ENCODE results near the gene ASPDH. TPM values are rescaled to one million over a fixed set of nuclear protein-coding genes. Genes with fewer than 3 reads are reported as not detected.

ASPDH gene
- total RNA-seq, 1 experiment from 2014 or later, result not detected

DNA sequence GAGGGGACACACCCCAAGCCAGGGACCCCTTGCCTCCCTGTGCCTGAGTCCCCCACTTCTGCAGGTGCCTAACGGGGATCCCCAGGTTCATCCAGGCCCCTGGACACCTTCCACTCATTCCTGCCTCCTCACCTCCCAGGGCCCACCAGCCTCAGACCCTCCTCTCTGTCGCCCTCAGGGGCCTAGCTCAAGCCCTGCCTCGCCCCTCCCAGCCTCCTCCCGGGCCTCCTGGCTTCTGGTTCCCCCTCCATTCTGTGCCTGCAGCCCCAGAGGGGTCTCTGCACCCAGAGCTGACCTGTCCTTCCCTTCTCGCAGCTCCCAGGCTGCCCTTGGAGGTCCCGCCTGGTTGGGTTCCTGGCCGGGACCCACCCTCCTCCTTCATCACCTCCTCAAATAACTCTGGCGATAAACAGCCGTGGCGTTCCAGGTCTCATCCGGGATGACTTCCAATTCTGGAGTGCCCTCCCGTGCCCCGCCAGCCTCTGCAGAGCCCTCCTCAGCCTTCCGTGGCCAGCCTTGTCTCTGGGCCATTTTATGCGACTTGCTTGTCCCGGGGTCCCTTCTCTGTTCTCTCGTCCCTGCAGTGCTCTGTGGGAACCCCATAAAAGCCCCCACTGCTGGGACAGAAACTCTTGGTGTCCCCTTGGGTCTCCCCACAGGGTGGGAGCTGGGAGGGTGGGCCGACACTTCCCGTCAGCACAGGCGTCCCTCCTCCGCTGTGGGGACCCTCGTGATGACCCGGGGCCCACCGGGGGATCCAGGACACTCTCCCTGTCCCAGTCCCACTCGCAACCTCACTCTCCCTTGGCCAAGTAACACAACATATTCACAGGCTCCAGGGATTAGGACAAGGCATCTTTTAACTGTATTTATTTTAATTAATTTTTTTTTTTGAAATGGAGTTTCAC lies 11.9 kb downstream of the ASPDH start:
- no peak for DNase-seq (ENCODE audit: low spot score)
- in situ Hi-C loops (cut with HindIII; ENCODE audit: low sequenced_read_pairs), result no loop called here

DNA sequence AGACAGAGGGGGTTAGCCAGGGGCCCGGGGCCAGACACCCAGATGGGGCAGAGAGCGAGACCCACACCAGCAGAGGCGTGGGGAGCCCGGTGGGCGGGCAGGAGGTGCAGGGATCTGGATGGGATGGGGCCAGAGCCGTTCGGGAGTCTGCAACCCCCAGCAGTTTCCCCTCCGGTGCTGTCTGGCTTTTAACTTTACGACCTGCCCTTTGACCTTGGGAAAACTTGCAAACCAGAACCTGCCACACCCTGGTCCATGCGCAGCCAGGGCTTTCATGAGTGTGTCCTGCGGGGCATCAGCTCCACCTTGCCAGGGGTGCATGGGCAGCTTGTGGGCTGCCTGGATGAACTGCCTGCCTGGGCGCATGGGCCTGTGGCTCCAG lies 12.5 kb downstream of the ASPDH start:
- no peak for DNase-seq (ENCODE audit: low spot score)
- in situ Hi-C loops (cut with HindIII; ENCODE audit: low sequenced_read_pairs), result no loop called here

DNA sequence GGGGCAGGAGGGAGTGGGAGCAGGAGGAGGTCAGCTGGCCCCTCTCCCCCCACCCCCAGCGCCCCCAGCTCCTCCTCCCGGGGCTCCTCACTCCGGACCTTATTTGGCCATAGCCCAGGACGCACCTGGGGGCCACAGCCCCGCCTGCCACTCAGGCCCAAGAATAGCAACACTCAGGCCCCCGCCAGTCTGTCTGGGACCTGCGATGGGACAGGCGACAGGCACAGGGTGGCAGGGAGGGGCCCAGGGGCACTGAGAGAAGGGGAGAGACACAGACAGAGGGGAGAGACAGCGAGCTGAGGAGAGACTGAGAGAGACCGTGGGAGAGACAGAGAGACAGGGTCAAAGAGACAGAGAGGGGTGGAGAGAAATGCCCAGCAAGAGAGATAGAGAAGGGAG lies 13.0 kb downstream of the ASPDH start:
- no peak for DNase-seq (ENCODE audit: low spot score)
- in situ Hi-C loops (cut with HindIII; ENCODE audit: low sequenced_read_pairs), result no loop called here

DNA sequence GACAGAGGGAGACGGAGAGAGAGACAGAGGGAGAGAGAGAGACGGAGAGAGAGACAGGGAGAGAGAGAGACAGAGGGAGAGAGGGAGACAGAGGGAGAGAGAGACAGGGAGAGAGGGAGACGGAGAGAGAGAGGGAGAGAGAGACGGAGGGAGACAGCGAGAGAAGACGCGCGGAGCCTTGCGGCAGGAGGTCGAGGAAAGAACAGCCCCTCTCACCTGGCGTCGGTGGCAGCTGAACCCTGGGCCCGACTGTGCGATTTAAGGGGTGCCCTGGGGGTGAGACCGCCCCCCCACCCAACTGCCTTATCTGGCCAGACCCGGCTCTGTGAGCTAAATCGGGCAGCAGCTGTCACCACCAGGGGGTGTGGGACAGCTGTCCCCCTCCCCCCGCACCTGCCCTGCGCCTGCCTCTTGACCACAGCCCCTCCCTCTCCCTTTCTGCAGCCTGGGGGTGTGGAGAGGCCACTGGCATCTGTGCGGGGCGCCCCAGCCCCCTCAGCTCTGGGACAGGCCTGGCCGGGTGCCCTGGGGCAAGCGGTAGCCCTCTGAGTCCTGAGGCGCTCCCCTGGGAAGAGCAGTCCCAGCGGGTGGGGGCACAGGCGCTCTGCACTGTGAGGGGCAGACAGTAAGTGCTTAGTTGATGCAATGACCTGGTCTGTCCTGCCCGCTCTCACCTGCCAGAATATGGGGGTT lies 13.5 kb downstream of the ASPDH start:
- in situ Hi-C loops (cut with HindIII; ENCODE audit: low sequenced_read_pairs), result no loop called here
- DNase-seq (ENCODE audit: low spot score), result no peak

DNA sequence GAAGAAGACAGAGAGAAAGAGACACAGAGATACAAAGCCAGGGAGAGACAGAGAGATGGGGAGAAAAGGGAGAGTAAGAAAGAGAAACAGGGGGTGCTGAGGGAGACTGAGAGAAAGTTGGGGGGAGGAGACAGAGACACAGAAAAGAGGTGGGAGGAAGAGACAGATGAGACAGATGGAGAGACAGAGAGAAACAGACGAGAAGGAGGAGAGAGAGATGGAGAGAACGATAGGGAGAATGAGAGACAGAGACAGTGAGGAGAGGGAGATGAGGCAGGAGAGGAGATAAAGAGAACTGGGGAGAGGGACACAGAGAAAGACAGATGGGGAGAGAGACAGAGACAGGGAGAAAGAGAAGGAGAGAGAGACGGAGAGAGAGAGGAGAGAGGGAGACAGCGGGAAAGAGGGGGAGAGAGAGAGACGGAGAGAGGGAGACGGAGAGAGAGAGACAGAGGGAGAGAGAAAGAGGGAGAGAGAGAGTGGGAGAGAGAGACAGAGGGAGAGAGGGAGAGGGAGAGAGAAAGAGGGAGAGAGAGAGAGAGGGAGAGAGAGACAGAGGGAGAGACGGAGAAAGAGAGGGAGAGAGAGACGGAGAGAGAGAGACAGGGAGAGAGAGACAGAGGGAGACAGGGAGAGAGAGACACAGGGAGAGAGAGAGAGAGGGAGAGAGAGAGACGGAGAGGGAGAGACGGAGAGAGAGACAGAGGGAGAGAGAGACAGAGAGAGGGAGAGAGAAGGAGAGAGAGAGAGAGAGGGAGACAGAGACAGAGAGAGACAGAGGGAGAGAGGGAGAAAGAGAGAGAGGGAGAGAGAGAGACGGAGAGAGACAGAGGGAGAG lies 15.3 kb downstream of the ASPDH start:
- DNase-seq (ENCODE audit: low spot score), result no peak
- in situ Hi-C loops (cut with HindIII; ENCODE audit: low sequenced_read_pairs), result no loop called here

DNA sequence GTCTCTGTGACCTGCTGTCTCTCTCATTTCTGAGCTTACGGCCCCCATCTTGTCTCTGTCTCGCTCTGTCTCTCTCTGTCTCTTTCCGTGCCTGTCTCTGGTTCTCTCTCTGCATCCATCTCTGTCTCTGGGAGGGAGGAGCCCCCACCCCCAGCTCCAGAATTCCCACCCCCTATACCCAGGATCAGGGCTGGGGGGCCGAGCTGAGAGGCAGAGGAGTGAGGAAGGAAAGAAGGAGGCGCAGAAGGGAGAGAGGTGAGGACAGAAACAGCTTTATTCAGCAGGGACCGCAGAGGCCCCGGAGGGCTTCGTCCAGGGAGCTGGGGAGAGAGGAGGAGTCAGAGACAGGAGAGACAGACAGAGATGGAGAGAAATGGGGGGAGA lies 16.7 kb downstream of the ASPDH start:
- DNase-seq (ENCODE audit: low spot score), result no peak
- in situ Hi-C loops (cut with HindIII; ENCODE audit: low sequenced_read_pairs), result no loop called here

DNA sequence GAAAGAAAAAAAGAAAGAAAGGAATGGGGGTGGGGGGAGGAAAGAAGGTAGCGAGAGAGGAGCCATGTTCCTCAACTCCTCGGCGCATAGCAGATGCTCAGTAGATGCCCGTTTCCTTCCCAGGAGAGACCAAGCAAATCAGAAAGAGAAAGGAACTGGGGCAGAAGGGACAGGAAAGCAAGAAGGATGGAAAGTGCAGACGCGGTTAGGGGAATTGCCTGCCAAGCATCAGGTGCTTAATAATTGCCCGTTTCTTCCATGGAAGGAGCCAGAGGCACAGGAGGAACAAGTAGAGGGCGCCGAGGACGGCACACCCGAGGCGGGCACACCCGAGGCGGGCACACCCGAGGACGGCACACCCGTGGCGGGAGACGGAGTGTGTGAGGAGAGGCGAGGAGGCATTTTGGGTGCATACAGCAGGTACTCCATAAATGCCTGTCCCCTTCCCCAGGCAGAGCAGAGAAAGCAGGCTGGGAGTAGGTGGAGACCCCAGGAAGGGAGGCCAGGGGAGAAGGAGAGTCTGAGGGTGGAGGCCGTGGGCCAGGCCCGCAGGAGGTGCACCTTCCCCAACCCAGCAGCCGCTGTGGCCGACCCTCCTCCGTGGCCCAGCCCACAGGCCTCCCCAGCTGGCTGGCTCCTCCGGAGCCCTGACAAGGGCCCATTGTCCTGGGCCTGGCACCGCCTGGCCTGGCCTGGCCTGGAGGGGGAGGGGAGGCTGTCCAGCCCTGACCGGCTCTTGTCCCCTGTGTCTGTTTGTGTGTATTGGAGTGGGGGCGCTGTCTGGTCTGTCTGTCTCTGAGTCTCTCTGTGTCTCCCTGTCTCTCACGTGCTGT lies 17.3 kb downstream of the ASPDH start:
- peak; percentile 34 for DNase-seq (ENCODE audit: low spot score)
- in situ Hi-C loops (cut with HindIII; ENCODE audit: low sequenced_read_pairs), result no loop called here

DNA sequence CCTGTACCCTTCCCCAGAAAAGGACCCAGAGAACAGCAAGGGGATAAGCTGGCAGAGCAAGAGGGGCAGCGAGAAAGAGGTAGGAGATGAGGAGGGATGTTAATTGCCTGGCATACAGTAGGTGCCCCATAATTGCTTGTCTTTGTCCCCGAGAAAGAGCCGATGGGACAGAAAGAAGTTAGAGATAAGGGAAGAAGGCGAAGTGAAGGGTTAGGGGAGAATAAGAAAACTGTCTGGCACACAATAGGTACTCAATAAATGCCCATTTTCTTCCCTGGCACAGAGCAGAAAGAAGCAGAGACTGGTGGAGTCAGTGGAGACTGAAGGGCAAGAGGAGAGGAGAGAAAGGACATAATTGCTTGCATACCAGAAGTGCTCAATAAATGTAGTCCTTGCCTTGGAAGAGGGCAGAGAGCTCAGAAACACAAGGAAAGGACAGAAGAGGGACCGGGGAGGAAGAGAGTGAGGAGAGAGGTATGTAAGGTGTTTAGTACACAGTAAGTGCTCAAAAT lies 18.6 kb downstream of the ASPDH start:
- in situ Hi-C loops (cut with HindIII; ENCODE audit: low sequenced_read_pairs), result no loop called here
- DNase-seq (ENCODE audit: low spot score), result no peak

DNA sequence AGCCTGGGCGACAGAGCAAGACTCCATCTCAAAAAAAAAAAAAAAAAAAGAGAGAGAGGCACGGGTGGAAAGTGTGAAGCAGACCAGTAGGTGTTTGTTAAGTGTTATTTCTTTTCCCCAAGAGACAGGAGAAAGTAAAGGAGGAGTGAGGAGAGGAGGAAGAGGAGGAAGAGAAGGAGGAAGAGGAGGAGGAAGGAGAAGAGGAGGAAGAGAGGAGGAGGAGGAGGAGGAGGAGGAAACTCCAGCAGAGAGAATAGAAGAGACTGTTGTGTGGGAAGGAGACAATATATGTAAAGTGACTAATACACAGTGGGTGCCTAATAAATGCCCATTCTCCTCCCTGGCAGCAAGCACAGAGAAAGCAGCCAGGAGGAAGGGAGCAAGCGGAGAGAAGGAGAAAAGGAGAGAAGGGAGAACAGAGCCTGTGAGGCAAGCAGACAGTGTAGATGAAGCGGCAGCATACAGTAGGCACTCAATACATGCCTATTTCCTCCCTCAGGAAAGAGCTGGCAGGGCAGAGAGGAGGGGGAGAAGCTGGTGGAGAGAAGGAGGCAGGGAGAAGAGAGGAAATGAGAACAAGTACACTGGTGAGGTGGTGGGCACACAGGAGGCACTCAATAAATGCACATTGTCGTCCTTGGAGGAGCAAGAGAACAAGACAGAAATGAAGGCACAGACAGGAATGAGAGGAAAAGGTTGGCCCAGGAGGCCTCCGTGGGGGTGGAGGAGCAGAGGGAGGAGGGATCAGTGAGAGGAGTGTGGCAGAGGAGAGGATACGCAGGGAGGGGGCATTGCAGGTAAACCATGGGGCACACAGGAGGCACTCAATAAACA lies 19.3 kb downstream of the ASPDH start:
- in situ Hi-C loops (cut with HindIII; ENCODE audit: low sequenced_read_pairs), result no loop called here
- DNase-seq (ENCODE audit: low spot score), result no peak

DNA sequence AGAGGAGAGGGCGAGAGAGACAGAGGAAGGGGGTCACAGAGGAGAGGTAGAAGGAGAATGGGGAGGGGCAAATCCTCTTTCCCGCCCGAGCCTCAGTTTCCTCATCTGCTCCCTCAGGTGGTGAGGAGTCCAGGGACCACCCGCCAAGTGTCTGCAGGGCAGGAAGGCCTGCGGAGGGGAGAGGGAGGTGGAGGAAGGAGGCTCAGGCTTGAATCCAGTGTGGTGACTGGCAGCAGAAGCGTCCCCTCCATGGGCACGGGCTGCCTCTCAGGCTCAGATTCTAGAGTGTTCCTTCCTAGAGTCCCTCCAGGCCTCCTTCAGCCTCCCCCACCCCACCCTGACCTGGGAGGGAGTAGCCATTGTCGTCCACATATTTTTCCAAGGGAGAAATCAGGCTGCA lies 20.5 kb downstream of the ASPDH start:
- in situ Hi-C loops (cut with HindIII; ENCODE audit: low sequenced_read_pairs), result no loop called here
- DNase-seq (ENCODE audit: low spot score), result no peak

DNA sequence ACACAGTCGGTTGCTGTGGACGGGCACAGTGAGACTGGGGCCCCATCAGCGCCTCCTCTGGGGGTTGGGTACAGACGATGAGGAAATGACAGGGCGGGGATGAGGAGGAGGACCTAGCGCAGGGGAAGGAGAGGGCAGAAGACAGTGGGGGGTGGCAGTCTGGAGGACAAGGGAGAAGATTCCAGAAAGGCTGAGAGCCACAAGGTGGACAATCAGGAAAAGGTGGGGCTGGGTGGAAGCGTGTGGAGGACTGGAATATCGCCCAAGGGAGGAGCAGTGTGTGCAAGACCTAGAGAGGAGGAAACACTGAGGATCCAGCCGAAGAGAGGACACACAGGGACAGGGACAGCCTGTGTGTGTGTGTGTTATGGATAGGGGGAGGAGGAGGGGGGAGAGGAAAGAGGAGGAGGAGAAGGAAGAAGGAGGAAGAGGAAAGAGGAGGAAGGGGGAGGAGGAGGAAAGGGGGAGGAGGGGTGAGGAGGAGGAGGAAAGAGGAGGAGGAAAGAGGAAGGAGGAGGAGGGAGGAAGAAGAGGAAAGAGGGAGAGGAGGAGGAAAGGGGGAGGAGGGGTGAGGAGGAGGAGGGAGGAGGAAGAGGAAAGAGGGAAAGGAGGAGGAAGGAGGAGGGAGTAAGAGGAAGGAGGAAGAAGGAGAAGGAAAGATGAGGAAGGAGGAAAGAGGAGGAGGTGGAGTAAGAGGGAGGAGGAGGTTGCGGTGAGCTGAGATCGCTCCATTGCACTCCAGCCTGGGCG lies 21.2 kb downstream of the ASPDH start:
- no peak for DNase-seq (ENCODE audit: low spot score)

DNA sequence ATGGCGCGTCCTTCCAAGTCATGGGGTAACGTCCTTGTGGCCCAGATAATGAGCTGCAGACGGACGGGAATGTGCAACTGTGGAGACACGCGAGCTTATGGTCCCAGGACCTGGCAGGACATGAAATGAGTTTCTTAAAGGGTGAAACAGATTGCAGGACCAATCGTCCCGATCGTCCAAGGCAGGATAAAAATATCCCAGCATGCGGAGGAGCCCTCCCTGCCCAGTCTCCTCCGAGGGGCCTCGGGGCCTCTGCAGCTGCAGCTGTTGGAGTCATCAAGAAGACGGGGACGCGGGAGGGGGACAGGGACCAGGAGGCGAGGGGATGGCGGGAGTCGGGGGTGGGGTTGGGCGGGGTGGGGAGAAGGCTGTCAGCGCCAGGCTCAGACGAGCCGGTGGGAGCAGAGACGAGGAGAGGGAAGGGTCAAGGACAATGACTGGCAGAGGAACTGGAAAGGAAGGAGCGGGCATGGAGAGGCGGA lies 22.7 kb downstream of the ASPDH start:
- no peak for DNase-seq (ENCODE audit: low spot score)

More for the DNA sequence above, 21.2 kb downstream of the ASPDH start:
- in situ Hi-C loops (cut with HindIII; ENCODE audit: low sequenced_read_pairs), result no loop called here

DNA sequence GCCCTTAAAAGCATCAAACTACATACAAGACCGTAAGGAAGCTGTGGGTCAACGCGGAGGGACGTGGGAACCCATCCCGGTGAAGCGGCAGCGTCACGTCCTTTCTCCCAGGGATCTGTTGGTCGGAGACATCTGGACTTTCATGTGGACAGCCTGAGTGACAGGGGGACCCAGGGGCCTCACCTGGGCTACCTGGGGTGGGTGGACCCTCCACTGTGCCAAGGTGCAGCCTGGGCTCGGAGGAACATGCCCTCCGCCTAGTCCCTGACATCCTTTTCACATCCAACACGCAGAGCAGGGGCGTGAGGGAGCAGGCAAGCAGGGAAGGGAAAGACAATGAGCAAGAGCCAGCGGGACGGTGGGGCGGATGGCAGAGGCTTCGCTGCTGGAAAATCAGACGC lies 23.3 kb downstream of the ASPDH start:
- DNase-seq (ENCODE audit: low spot score), result no peak

More for the DNA sequence above, 22.7 kb downstream of the ASPDH start:
- in situ Hi-C loops (cut with HindIII; ENCODE audit: low sequenced_read_pairs), result no loop called here

DNA sequence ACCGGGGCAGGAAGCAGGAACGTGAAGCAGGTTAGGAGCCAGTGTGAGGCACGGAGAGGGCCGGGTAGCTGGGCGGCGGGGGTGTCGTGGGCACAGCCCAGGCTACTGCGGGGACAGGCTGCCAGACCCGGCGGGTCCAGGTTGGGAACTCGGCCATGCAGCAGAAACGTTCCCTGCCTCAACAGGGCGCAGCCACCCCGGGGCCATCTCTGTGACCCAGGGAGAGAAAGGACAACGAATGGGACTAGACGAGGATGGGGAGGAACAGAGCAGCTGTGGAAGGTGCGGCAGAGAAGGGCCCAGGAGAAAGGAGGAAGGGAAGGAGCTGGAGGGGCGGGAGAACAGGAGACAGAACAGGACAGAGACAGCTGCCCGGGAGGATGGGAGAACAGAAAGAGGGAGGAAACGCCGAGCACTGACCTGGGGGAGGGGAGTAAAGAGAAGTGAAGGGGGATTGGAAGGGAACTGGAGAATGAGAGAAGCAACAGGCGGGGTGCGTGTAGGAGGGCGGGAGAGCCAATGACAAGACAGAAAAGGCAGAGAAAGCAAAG lies 24.2 kb downstream of the ASPDH start:
- DNase-seq (ENCODE audit: low spot score), result no peak
- in situ Hi-C loops (cut with HindIII; ENCODE audit: low sequenced_read_pairs), result no loop called here

More for the DNA sequence above, 23.3 kb downstream of the ASPDH start:
- in situ Hi-C loops (cut with HindIII; ENCODE audit: low sequenced_read_pairs), result no loop called here

DNA sequence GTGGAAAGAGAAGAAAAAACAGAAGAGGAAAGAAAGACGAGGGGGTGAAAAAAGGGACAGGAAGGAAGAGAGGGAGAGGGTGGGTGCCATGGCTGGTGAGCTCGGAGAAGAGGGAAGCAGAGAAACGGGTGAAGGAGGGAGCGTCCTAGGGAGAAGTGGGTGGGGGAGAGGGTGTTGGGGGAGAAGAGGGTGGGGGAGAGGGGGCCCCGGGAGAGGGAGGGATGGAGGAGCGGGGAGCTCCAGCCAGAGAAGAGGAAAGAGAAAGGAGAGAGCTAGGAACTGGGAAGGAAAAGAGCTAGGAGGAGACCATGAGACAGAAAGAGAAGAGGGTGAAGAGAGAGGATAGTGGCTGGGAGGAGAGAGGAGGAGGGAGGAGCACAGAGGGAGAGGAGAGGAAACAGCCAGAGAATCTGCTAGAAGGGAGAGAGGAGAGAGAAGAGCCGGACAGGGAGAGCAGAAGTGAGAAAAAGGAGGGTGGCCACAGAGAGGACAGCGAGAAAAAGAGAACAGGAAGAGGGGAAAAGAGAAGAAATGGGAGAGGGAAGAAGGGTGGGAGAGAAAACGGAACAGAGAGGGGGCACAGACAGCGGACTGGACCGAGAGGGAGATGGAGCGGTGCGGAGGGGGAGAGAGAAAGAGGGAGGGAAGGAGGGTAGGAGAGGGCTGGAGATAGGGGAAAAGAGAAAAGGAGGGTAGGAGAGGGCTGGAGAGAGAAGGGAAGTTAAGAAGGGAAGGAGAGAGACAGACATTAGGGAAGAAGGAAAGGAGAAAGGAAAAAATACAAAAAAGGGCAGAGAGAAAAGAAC lies 25.1 kb downstream of the ASPDH start:
- DNase-seq (ENCODE audit: low spot score), result no peak
- in situ Hi-C loops (cut with HindIII; ENCODE audit: low sequenced_read_pairs), result no loop called here
